H9 (cell line): ENCODE results near the gene HIRIP3. TPM values are rescaled to one million over a fixed set of nuclear protein-coding genes. Genes with fewer than 3 reads are reported as not detected.

ENCODE experiments used
- DNase-seq: peaks from one replicate; pipeline ENCODE4 v3.0.0-alpha.2; 2017
- H2AFZ ChIP-seq: one replicate; pipeline ENCODE4 v1.6.1; 2013; ENCODE audit warnings: mild to moderate bottlenecking, low read length, control low read depth, moderate library complexity
- H2AK5ac ChIP-seq: 2 replicates; pipeline ENCODE4 v1.6.1; 2013; ENCODE audit warnings: low read length, control low read depth, mixed read lengths; ENCODE audit not compliant: insufficient read length
- H2BK120ac ChIP-seq: one replicate; pipeline ENCODE4 v1.6.1; 2013; ENCODE audit warnings: low read depth, mild to moderate bottlenecking, low read length, control low read depth, inconsistent platforms; ENCODE audit not compliant: poor library complexity, severe bottlenecking
- H2BK12ac ChIP-seq: 2 replicates; pipeline ENCODE4 v1.6.1; 2013; ENCODE audit warnings: low read length, control low read depth, mixed read lengths, low read depth; ENCODE audit not compliant: insufficient read length
- H2BK15ac ChIP-seq: 2 replicates; pipeline ENCODE4 v1.6.1; 2013; ENCODE audit warnings: low read depth, low read length, control low read depth
- H2BK20ac ChIP-seq: one replicate; pipeline ENCODE4 v1.6.1; 2013; ENCODE audit warnings: low read depth, mild to moderate bottlenecking, low read length, control low read depth, inconsistent platforms; ENCODE audit not compliant: poor library complexity, severe bottlenecking
- H2BK5ac ChIP-seq: 2 replicates; pipeline ENCODE4 v1.6.1; 2013; ENCODE audit warnings: low read length, control low read depth, mixed read lengths; ENCODE audit not compliant: insufficient read length
- H3K14ac ChIP-seq: 2 replicates; pipeline ENCODE4 v1.6.1; 2013; ENCODE audit warnings: low read length, control low read depth; ENCODE audit not compliant: insufficient read depth
- H3K18ac ChIP-seq: 2 replicates; pipeline ENCODE4 v1.6.1; 2013; ENCODE audit warnings: low read depth, mild to moderate bottlenecking, mixed read lengths, low read length, control low read depth; ENCODE audit not compliant: insufficient read length
- H3K23ac ChIP-seq: 2 replicates; pipeline ENCODE4 v1.6.1; 2013; ENCODE audit warnings: low read length, control low read depth, mixed read lengths, low read depth; ENCODE audit not compliant: insufficient read length
- H3K23me2 ChIP-seq: 2 replicates; pipeline ENCODE4 v1.6.1; 2013; ENCODE audit warnings: low read depth, mild to moderate bottlenecking, mixed read lengths, low read length, control low read depth; ENCODE audit not compliant: insufficient read length, poor library complexity, severe bottlenecking
- H3K27ac ChIP-seq: 2 replicates; pipeline ENCODE4 v1.5.1; 2013; ENCODE audit warnings: low read length, control low read depth, mixed read lengths, low read depth; ENCODE audit not compliant: insufficient read length
- H3K27me3 ChIP-seq: 2 replicates; pipeline ENCODE4 v1.6.1; 2013; ENCODE audit warnings: low read length, control low read depth, inconsistent platforms; ENCODE audit not compliant: insufficient read depth
- H3K4ac ChIP-seq: 2 replicates; pipeline ENCODE4 v1.6.1; 2013; ENCODE audit warnings: low read depth, mild to moderate bottlenecking, control low read depth, inconsistent platforms, low read length, moderate library complexity
- H3K4me1 ChIP-seq: 2 replicates; pipeline ENCODE4 v1.6.1; 2013; ENCODE audit warnings: low read length, control low read depth, inconsistent platforms; ENCODE audit not compliant: insufficient read depth
- H3K4me2 ChIP-seq: 2 replicates; pipeline ENCODE4 v1.6.1; 2013; ENCODE audit warnings: low read length, control low read depth, mixed read lengths; ENCODE audit not compliant: insufficient read length, insufficient read depth
- H3K56ac ChIP-seq: 2 replicates; pipeline ENCODE4 v1.6.1; 2013; ENCODE audit warnings: low read depth, mild to moderate bottlenecking, mixed read lengths, low read length, control low read depth; ENCODE audit not compliant: insufficient read length
- H3K79me1 ChIP-seq: 2 replicates; pipeline ENCODE4 v1.6.1; 2013; ENCODE audit warnings: low read depth, mild to moderate bottlenecking, moderate library complexity, low read length, control low read depth, inconsistent platforms; ENCODE audit not compliant: insufficient read depth, poor library complexity, severe bottlenecking
- H3K79me2 ChIP-seq: 2 replicates; pipeline ENCODE4 v1.6.1; 2013; ENCODE audit warnings: low read length, control low read depth, inconsistent platforms; ENCODE audit not compliant: insufficient read depth
- H3K9ac ChIP-seq: 2 replicates; pipeline ENCODE4 v1.6.1; 2013; ENCODE audit warnings: low read length, control low read depth, mixed read lengths; ENCODE audit not compliant: insufficient read length; ENCODE audit errors: extremely low read depth
- H3K9me3 ChIP-seq: one replicate; pipeline ENCODE4 v1.6.1; 2013; ENCODE audit warnings: low read depth, low read length, inconsistent platforms; ENCODE audit not compliant: control insufficient read depth
- H3T11ph ChIP-seq: one replicate; pipeline ENCODE4 v1.6.1; 2013; ENCODE audit warnings: mild to moderate bottlenecking, low read length, control low read depth, inconsistent platforms
- H4K20me1 ChIP-seq: one replicate; pipeline ENCODE4 v1.6.1; 2013; ENCODE audit not compliant: control insufficient read depth, insufficient read length, insufficient read depth
- H4K5ac ChIP-seq: 2 replicates; pipeline ENCODE4 v1.6.1; 2013; ENCODE audit warnings: low read depth, mild to moderate bottlenecking, mixed read lengths, low read length, control low read depth; ENCODE audit not compliant: insufficient read length
- H4K8ac ChIP-seq: replicated peaks from 2 replicates; pipeline ENCODE4 v1.6.1; 2013; ENCODE audit warnings: low read length, control low read depth, mixed read lengths, low read depth; ENCODE audit not compliant: insufficient read length
- H4K91ac ChIP-seq: 2 replicates; pipeline ENCODE4 v1.6.1; 2013; ENCODE audit warnings: low read depth, mild to moderate bottlenecking, moderate library complexity, mixed read lengths, low read length, control low read depth; ENCODE audit not compliant: insufficient read length
- H3K27ac Mint-ChIP-seq, 3 experiments: 2 replicates in 2 of 3; 3 replicates in 1 of 3; pipeline ENCODE4 v1.8.0; 2020 to 2021; ENCODE audit warnings: mixed read lengths in 3 of 3, mild to moderate bottlenecking in 1 of 3, moderate library complexity in 1 of 3
- H3K27me3 Mint-ChIP-seq: 2 replicates; pipeline ENCODE4 v1.8.0; 2021; ENCODE audit warnings: low read depth, mild to moderate bottlenecking, moderate library complexity, mixed read lengths
- H3K36me3 Mint-ChIP-seq, 3 experiments: 2 replicates in 2 of 3; 3 replicates in 1 of 3; pipeline ENCODE4 v1.8.0; 2020 to 2021; ENCODE audit warnings: low read depth in 3 of 3, mixed read lengths in 3 of 3; ENCODE audit not compliant: insufficient read depth in 1 of 3
- H3K4me1 Mint-ChIP-seq, 2 experiments: 2 replicates each; pipeline ENCODE4 v1.8.0; 2020; ENCODE audit warnings: mixed read lengths in 2 of 2
- H3K4me3 Mint-ChIP-seq, 2 experiments: 2 replicates in 1 of 2; 3 replicates in 1 of 2; pipeline ENCODE4 v1.8.0; 2020 to 2021; ENCODE audit warnings: mild to moderate bottlenecking in 2 of 2, mixed read lengths in 2 of 2, moderate library complexity in 1 of 2
- H3K9me3 Mint-ChIP-seq, 2 experiments: 2 replicates in 1 of 2; 3 replicates in 1 of 2; pipeline ENCODE4 v1.8.0; 2020; ENCODE audit warnings: mild to moderate bottlenecking in 2 of 2, mixed read lengths in 2 of 2, moderate library complexity in 1 of 2
- WGBS: extraction: QIAGEN DNeasy Blood & Tissue Kit; methylation state at CpG from one replicate; pipeline ENCODE4 v1.1.7; 2013; ENCODE audit warnings: missing lambda C conversion rate, low lambda C conversion rate, mixed read lengths; ENCODE audit not compliant: insufficient read length; ENCODE audit errors: extremely low coverage; 5-methylcytosine and 5-hydroxymethylcytosine counted together
- total RNA-seq: library from RNA; stranded (reverse); gene quantifications from 2 replicates; pipeline ENCODE4 v1.2.1, GENCODE V29; 2021
- TF ChIP-seq, protein P1 (sequence below): fragments of 200-600 bp; sonication (generic); conservative IDR thresholded peaks from 3 replicates; pipeline ENCODE4 v1.8.0; 2021; ENCODE audit warnings: antibody characterized with exemption, mild to moderate bottlenecking

HIRIP3 gene
- total RNA-seq, 1 experiment from 2014 or later = 21.6 TPM

DNA sequence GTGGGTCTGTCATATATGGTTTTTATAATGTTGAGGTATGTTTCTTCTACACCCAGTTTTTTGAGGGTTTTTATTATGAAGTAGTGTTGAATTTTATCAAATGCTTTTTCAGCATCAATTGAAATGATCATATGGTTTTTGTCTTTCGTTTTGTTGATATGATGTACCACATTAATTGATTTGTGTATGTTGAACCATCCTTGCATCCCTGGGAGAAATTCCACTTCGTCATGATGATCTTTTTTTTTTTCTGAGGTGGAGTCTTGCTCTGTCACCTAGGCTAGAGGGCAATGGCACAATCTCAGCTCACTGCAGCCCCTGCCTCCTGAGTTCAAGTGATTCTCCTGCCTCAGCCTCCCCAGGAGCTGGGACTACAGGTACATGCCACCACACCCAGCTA is 47.5 kb downstream of the HIRIP3 start:
- Histone ChIP-seq H3K4me1 (peaks cover 4% of the 10 kb centered on the region; the same call in 1 of the 2 replicates), H3K27me3 (no peaks in the 10 kb centered on the region), H2BK12ac (no peak overlapping the region), H3K14ac (no peak overlapping the region), H2BK120ac (no peak overlapping the region), H4K20me1 (no peaks in the 10 kb centered on the region), H3T11ph (no peak overlapping the region), H3K79me1 (no peaks in the 10 kb centered on the region), H3K56ac (no peak overlapping the region), H3K23me2 (no peaks in the 10 kb centered on the region), H3K4ac (no peak overlapping the region), H4K91ac (no peak overlapping the region), H3K4me2 (no peak overlapping the region), H4K5ac (no peak overlapping the region), H2AFZ (no peak overlapping the region), H2BK20ac (no peak overlapping the region), H2BK5ac (no peak overlapping the region), H3K27ac (no peak overlapping the region), H2AK5ac (no peak overlapping the region), H3K18ac (no peak overlapping the region), H4K8ac (no peak overlapping the region), H3K79me2 (no peaks in the 10 kb centered on the region), H3K23ac (no peak overlapping the region), H3K9ac (no peak overlapping the region), H2BK15ac (no peak overlapping the region), H3K9me3 (no peaks in the 10 kb centered on the region)
- no peaks in the 10 kb centered on the region for H3K27me3 Mint-ChIP-seq
- TF ChIP-seq, protein P1, sequence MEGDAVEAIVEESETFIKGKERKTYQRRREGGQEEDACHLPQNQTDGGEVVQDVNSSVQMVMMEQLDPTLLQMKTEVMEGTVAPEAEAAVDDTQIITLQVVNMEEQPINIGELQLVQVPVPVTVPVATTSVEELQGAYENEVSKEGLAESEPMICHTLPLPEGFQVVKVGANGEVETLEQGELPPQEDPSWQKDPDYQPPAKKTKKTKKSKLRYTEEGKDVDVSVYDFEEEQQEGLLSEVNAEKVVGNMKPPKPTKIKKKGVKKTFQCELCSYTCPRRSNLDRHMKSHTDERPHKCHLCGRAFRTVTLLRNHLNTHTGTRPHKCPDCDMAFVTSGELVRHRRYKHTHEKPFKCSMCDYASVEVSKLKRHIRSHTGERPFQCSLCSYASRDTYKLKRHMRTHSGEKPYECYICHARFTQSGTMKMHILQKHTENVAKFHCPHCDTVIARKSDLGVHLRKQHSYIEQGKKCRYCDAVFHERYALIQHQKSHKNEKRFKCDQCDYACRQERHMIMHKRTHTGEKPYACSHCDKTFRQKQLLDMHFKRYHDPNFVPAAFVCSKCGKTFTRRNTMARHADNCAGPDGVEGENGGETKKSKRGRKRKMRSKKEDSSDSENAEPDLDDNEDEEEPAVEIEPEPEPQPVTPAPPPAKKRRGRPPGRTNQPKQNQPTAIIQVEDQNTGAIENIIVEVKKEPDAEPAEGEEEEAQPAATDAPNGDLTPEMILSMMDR = no peak
- H3K36me3 Mint-ChIP-seq = no peaks in the 10 kb centered on the region
- DNase-seq = no peak
- peaks cover 16 to 19% of the 10 kb centered on the region in 2 experiments for H3K4me1 Mint-ChIP-seq
- no peak overlapping the region for H3K4me3 Mint-ChIP-seq
- H3K27ac Mint-ChIP-seq = no peak overlapping the region
- no peaks in the 10 kb centered on the region for H3K9me3 Mint-ChIP-seq
- no CpG with 5 or more reads among the region's 2 CpGs for WGBS
